GM12864 (cell line): ENCODE data around the gene ERAP2.

ENCODE experiments used
- DNase-seq: peaks from one replicate; pipeline ENCODE4 v3.0.0-alpha.2; 2011; ENCODE audit warnings: low read depth
- H3K4me3 ChIP-seq: 2 replicates; pipeline ENCODE4 v1.5.1; 2011; ENCODE audit warnings: mild to moderate bottlenecking, low read depth, low read length, control low read depth
- TF ChIP-seq, protein P1 (sequence below): IDR thresholded peaks from 2 replicates; pipeline ENCODE4 v1.5.1; 2011; ENCODE audit warnings: low read depth, mild to moderate bottlenecking, moderate library complexity, low read length, control low read depth, inconsistent platforms; ENCODE audit errors: missing control alignments

Gene ERAP2

DNA sequence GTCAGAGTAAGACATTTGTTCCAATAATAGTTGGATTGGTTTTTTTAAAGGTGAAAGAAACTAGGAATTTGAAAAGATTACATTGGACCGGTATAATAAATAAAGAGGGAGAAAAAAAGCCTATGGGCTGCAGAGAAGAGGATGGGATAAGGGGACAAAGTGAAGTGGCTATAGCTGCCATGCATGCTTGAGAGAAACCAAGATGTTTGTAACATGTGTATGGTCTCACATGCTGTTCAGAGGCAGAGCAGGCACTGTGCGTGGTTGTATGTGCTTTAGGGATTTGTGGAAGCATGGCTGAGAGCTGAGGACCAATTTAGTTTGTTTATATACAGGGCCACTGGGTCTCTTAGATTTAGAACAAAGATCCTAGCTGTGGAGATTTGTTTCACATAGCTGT is 92.3 kb downstream of the ERAP2 start:
- no peak for DNase-seq
- TF ChIP-seq, protein P1, sequence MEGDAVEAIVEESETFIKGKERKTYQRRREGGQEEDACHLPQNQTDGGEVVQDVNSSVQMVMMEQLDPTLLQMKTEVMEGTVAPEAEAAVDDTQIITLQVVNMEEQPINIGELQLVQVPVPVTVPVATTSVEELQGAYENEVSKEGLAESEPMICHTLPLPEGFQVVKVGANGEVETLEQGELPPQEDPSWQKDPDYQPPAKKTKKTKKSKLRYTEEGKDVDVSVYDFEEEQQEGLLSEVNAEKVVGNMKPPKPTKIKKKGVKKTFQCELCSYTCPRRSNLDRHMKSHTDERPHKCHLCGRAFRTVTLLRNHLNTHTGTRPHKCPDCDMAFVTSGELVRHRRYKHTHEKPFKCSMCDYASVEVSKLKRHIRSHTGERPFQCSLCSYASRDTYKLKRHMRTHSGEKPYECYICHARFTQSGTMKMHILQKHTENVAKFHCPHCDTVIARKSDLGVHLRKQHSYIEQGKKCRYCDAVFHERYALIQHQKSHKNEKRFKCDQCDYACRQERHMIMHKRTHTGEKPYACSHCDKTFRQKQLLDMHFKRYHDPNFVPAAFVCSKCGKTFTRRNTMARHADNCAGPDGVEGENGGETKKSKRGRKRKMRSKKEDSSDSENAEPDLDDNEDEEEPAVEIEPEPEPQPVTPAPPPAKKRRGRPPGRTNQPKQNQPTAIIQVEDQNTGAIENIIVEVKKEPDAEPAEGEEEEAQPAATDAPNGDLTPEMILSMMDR, result no peak
- no peak overlapping the region for H3K4me3 ChIP-seq
